Fibroblast of pulmonary artery (primary cell): ENCODE data around the gene RFX7.

Experiments
- DNase-seq: peaks from one replicate; pipeline ENCODE4 v3.0.0-alpha.2; 2010; ENCODE audit warnings: low read depth
- H3K4me3 ChIP-seq: replicated peaks from 2 replicates; pipeline ENCODE4 v1.5.1; 2011; ENCODE audit warnings: low read depth, mild to moderate bottlenecking, control low read depth, low read length, moderate library complexity
- CTCF ChIP-seq: IDR thresholded peaks from 2 replicates; pipeline ENCODE4 v1.5.1; 2011; ENCODE audit warnings: mild to moderate bottlenecking, control low read depth, low read length, inconsistent platforms; ENCODE audit errors: missing control alignments

The RFX7 gene

DNA sequence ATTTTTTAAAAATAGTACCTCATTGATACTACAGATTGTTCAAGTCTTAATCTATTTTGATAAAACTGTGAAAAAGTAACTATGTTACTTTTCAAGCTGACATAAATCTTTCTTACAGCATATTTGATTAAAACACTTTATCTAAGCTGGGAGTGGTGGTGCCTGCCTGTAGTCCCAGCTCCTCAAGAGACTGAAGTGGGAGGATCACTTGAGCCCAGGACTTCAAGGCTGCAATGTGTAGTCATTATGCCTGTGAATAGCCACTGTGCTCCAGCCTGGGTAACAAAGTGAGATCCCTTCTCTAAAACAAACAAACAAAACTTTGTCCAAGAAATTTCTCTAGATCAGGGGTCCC lies 190.7 kb downstream of the RFX7 start:
- no peak overlapping the region for H3K4me3 ChIP-seq
- no peak for TF ChIP-seq CTCF
- DNase-seq, result no peak

- DNase-seq, result peak; percentile 73
- H3K4me3 ChIP-seq, result no peak overlapping the region
- peak; percentile 77 for TF ChIP-seq CTCF
Observed at GRCh38 chr15:56052395-56053045, 191.2 kb downstream of the RFX7 start.

GRCh38 chr15:56051676-56052075 lies 192.0 kb downstream of the RFX7 start:
- TF ChIP-seq CTCF, result no peak
- H3K4me3 ChIP-seq, result no peak overlapping the region
- DNase-seq, result no peak

DNA sequence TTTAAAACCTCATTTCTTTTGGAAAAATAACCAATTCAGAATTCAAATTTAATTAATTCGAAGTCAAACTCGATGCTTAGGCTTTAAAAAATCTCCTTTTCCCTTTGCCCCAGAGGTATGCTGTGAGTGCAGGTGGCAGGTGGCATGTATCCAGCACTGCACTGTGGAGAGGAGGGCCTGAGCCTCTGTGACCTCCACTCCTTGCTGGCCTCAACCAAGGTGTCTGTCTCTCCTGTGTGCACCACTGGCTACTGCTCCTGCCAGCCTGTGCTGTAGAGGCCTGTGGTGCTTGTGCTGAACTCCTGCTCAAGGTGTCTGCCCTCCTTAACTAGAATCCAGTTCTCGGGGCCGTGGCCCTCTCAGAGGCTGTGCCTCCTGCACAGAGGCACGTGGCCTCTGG lies 194.1 kb downstream of the RFX7 start:
- no peak overlapping the region for H3K4me3 ChIP-seq
- no peak for DNase-seq
- TF ChIP-seq CTCF, result no peak

DNA sequence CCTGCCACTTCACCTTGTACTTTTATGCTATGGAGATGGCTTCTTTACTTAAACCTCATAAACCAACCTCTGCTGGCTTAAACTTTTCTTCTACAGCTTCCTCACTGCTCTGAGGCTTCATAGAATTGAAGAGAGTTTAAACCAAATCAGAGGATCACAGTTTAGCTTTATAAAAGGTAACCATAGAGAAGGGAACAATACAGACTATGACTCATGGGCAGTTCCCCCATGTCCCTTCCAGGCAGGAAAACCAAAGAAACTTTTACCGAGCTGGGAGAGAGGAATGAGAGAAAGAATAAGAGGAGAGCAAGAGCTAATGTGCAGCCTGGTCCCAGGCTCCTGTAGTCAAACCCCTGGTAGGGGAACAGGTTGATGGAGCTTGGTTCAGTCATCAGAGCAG lies 196.3 kb downstream of the RFX7 start:
- no peak overlapping the region for H3K4me3 ChIP-seq
- no peak for TF ChIP-seq CTCF
- DNase-seq, result peak; percentile 68

- no peak for TF ChIP-seq CTCF
- DNase-seq, result no peak
- no peak overlapping the region for H3K4me3 ChIP-seq
Observed at GRCh38 chr15:56045068-56045748, 198.5 kb downstream of the RFX7 start.
